ENCODE data around the gene SLC30A5.

The SLC30A5 gene

GRCh38 chr5:69091771-69092170 lies 2.0 kb upstream of the SLC30A5 start:
- Histone ChIP-seq H3K9ac (no peak overlapping the region), H3K27ac (peak overlapping the region; percentile 69; the same call in 1 of the 2 replicates), H3K36me3 (ENCODE audit: insufficient read depth) (no peaks in the 10 kb centered on the region), H3K4me2 (peak overlapping the region; percentile 66; the same call in 1 of the 2 replicates), H2AFZ (ENCODE audit: low read depth) (peak overlapping the region; percentile 79; the same call in 1 of the 2 replicates), H4K20me1 (ENCODE audit: insufficient read depth) (no peaks in the 10 kb centered on the region), H3K4me1 (ENCODE audit: low read depth, poor library complexity, severe bottlenecking) (peaks cover 50% of the 10 kb centered on the region), H3K79me2 (ENCODE audit: insufficient read depth, low read depth) (peaks cover 28% of the 10 kb centered on the region), H3K27me3 (ENCODE audit: insufficient read depth, low read depth) (no peaks in the 10 kb centered on the region), H3K4me3 (IDR thresholded peaks at IDR 0.05; ENCODE audit: insufficient read depth, low read depth, low read length) (no peak overlapping the region)
- no peak for TF ChIP-seq CTCF (conservative IDR thresholded peaks at IDR 0.05; ENCODE audit: low read depth, low read length)

GRCh38 chr5:69092969-69093368 lies 845 bp upstream of the SLC30A5 start:
- Histone ChIP-seq H3K4me1 (ENCODE audit: low read depth, poor library complexity, severe bottlenecking) (peaks cover 55% of the 10 kb centered on the region), H3K9ac (no peak overlapping the region), H3K4me2 (peak overlapping the region; percentile 37), H4K20me1 (ENCODE audit: insufficient read depth) (no peaks in the 10 kb centered on the region), H2AFZ (ENCODE audit: low read depth) (peak overlapping the region; percentile 80), H3K4me3 (IDR thresholded peaks at IDR 0.05; ENCODE audit: insufficient read depth, low read depth, low read length) (no peak overlapping the region), H3K27me3 (ENCODE audit: insufficient read depth, low read depth) (no peaks in the 10 kb centered on the region), H3K36me3 (ENCODE audit: insufficient read depth) (no peaks in the 10 kb centered on the region), H3K79me2 (ENCODE audit: insufficient read depth, low read depth) (peaks cover 40% of the 10 kb centered on the region), H3K27ac (peak overlapping the region; percentile 76; the same call in 1 of the 2 replicates)
- TF ChIP-seq CTCF (conservative IDR thresholded peaks at IDR 0.05; ENCODE audit: low read depth, low read length), result no peak

GRCh38 chr5:69099302-69099701 lies 5.5 kb downstream of the SLC30A5 start:
- Histone ChIP-seq H4K20me1 (ENCODE audit: insufficient read depth) (0 out of 2 replicates have a peak, but pooled peaks cover 10% of the 10 kb centered on the region), H2AFZ (ENCODE audit: low read depth) (no peak overlapping the region), H3K36me3 (ENCODE audit: insufficient read depth) (peaks cover 13% of the 10 kb centered on the region; the same call in 1 of the 2 replicates), H3K4me3 (IDR thresholded peaks at IDR 0.05; ENCODE audit: insufficient read depth, low read depth, low read length) (no peak overlapping the region), H3K4me2 (no peak overlapping the region), H3K27me3 (ENCODE audit: insufficient read depth, low read depth) (no peaks in the 10 kb centered on the region), H3K9ac (no peak overlapping the region), H3K79me2 (ENCODE audit: insufficient read depth, low read depth) (peaks cover 73% of the 10 kb centered on the region), H3K4me1 (ENCODE audit: low read depth, poor library complexity, severe bottlenecking) (peaks cover 20% of the 10 kb centered on the region), H3K27ac (no peak overlapping the region)
- no peak for TF ChIP-seq CTCF (conservative IDR thresholded peaks at IDR 0.05; ENCODE audit: low read depth, low read length)

GRCh38 chr5:69103521-69103920 lies 9.7 kb downstream of the SLC30A5 start:
- H3K79me2 ChIP-seq (ENCODE audit: insufficient read depth, low read depth), result peaks cover 31% of the 10 kb centered on the region
- no peak overlapping the region for H2AFZ ChIP-seq (ENCODE audit: low read depth)
- no peak overlapping the region for H3K4me3 ChIP-seq (IDR thresholded peaks at IDR 0.05; ENCODE audit: insufficient read depth, low read depth, low read length)
- H3K4me1 ChIP-seq (ENCODE audit: low read depth, poor library complexity, severe bottlenecking), result no peaks in the 10 kb centered on the region
- 0 out of 2 replicates have a peak, but pooled peaks cover 8% of the 10 kb centered on the region for H4K20me1 ChIP-seq (ENCODE audit: insufficient read depth)
- H3K27me3 ChIP-seq (ENCODE audit: insufficient read depth, low read depth), result no peaks in the 10 kb centered on the region
- H3K4me2 ChIP-seq, result no peak overlapping the region
- H3K36me3 ChIP-seq (ENCODE audit: insufficient read depth), result peaks cover 20% of the 10 kb centered on the region; the same call in 1 of the 2 replicates
- no peak overlapping the region for H3K27ac ChIP-seq
- no peak for TF ChIP-seq CTCF (conservative IDR thresholded peaks at IDR 0.05; ENCODE audit: low read depth, low read length)
- no peak overlapping the region for H3K9ac ChIP-seq
